Activated naive CD4-positive, alpha-beta T cell treated with anti-CD3 and anti-CD28 coated beads, Interleukin-2, amount 10 ng/mL, durations not matched to agents 7 days and 5 days (primary cell): Measurements from ENCODE around the gene PON1.

Experiments
- CTCF ChIA-PET: fragments of 350-600 bp; sonication (Branson Sonifier 250); formaldehyde crosslinking; loops from one replicate; lab custom pipeline; 2021; ENCODE audit warnings: antibody characterized with exemption; lab: Charles Lee
- DNase-seq: peaks from one replicate; pipeline ENCODE4 v3.0.0-alpha.2; 2020
- H3K27ac Mint-ChIP-seq: one replicate; pipeline ENCODE4 v1.8.0; 2021; ENCODE audit warnings: mild to moderate bottlenecking, moderate library complexity, mixed read lengths
- H3K27me3 Mint-ChIP-seq: one replicate; pipeline ENCODE4 v1.8.0; 2021; ENCODE audit warnings: mild to moderate bottlenecking, mixed read lengths
- H3K36me3 Mint-ChIP-seq: one replicate; pipeline ENCODE4 v1.8.0; 2021; ENCODE audit warnings: mixed read lengths
- H3K4me1 Mint-ChIP-seq: one replicate; pipeline ENCODE4 v1.8.0; 2021; ENCODE audit warnings: mixed read lengths
- H3K4me3 Mint-ChIP-seq: one replicate; pipeline ENCODE4 v1.8.0; 2021; ENCODE audit warnings: mild to moderate bottlenecking, moderate library complexity, mixed read lengths
- H3K9me3 Mint-ChIP-seq: one replicate; pipeline ENCODE4 v1.8.0; 2021; ENCODE audit warnings: mixed read lengths

The PON1 gene

DNA sequence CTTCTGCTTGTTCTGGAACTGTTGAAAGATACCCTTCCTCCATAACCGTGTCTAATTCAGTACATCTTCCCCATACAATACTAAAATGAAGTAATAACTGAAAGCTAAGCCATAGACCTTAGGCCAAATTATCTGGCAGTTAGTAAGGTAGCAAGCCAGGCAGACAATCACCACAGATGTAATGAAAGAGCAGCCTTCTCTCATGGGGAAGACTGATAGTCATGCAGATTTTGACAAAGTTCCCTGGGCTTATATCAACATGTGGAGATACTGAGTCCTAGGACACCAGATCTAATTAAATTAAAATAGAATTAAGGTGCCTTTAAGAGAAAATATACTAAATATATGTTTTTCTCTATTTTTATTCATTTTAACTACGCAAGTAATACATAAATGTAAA, 61.5 kb downstream of the PON1 start:
- CTCF ChIA-PET = no interaction called here
- Mint-ChIP-seq H3K27me3 (no peaks in the 10 kb centered on the region), H3K9me3 (no peaks in the 10 kb centered on the region), H3K4me1 (no peaks in the 10 kb centered on the region), H3K36me3 (no peaks in the 10 kb centered on the region), H3K4me3 (no peak overlapping the region), H3K27ac (no peak overlapping the region)
- DNase-seq = no peak

DNA sequence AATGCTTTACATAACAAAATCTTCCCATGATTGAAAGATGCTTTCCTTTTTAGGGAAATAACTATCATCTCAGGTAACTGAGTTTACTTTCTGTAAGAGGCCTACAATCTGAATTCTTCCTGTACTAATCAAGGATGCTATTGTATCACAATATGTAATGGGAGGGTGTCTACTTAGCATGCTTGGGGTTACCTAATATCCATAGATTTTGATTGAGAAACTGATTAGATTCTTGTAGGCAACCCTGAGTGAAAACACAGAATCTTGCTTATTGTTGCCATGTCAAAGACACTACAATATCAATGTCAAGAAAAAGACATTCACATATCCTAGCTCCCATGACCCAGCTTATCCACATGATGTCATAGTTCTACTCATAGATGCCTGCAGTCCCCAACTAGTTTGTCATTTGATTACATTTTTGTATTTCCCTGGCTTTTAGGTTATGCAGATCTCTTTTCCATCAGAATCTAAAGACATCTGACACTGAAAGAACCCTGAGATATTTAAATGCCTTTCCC, 62.4 kb downstream of the PON1 start:
- no peak overlapping the region for H3K27ac Mint-ChIP-seq
- CTCF ChIA-PET = no interaction called here
- no peak for DNase-seq
- no peaks in the 10 kb centered on the region for H3K9me3 Mint-ChIP-seq
- no peaks in the 10 kb centered on the region for H3K36me3 Mint-ChIP-seq
- H3K4me1 Mint-ChIP-seq = no peaks in the 10 kb centered on the region
- no peaks in the 10 kb centered on the region for H3K27me3 Mint-ChIP-seq
- no peak overlapping the region for H3K4me3 Mint-ChIP-seq

GRCh38 chr7:95255691-95256090, 68.6 kb downstream of the PON1 start:
- CTCF ChIA-PET = no interaction called here
- H3K4me1 Mint-ChIP-seq = no peaks in the 10 kb centered on the region
- H3K4me3 Mint-ChIP-seq = no peak overlapping the region
- no peaks in the 10 kb centered on the region for H3K27me3 Mint-ChIP-seq
- H3K27ac Mint-ChIP-seq = no peak overlapping the region
- no peaks in the 10 kb centered on the region for H3K36me3 Mint-ChIP-seq
- no peaks in the 10 kb centered on the region for H3K9me3 Mint-ChIP-seq
- no peak for DNase-seq

DNA sequence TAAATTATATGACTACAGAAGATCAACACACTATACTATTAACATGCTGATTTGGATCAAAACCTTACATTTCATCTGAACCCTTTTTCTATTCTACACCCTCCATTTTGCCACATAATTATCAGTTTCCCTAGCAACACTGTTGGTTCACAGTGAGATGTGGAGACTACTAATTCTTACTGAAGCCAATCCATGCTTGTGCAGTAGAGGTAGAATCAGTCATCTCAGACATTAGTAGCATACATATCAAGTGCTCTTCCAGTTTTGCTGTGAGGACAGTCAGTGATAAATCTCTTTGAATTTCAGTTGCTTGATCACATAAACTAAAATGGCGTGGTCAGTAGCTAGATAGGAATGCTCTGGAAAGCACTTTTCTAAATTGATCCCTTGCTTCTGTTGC, 70.3 kb downstream of the PON1 start:
- no peaks in the 10 kb centered on the region for H3K36me3 Mint-ChIP-seq
- no peak overlapping the region for H3K4me3 Mint-ChIP-seq
- H3K27ac Mint-ChIP-seq = no peak overlapping the region
- CTCF ChIA-PET = no interaction called here
- H3K9me3 Mint-ChIP-seq = no peaks in the 10 kb centered on the region
- H3K4me1 Mint-ChIP-seq = no peaks in the 10 kb centered on the region
- H3K27me3 Mint-ChIP-seq = no peaks in the 10 kb centered on the region
- DNase-seq = no peak

- peaks cover under 1% of the 10 kb centered on the region for H3K27me3 Mint-ChIP-seq
- no peaks in the 10 kb centered on the region for H3K9me3 Mint-ChIP-seq
- H3K27ac Mint-ChIP-seq = no peak overlapping the region
- no peaks in the 10 kb centered on the region for H3K4me1 Mint-ChIP-seq
- DNase-seq = no peak
- H3K4me3 Mint-ChIP-seq = no peak overlapping the region
- no peaks in the 10 kb centered on the region for H3K36me3 Mint-ChIP-seq
- CTCF ChIA-PET = no interaction called here
These were observed 72.4 kb downstream of the PON1 start for GRCh38 chr7:95251966-95252365.

GRCh38 chr7:95250571-95250970, 73.8 kb downstream of the PON1 start:
- no peaks in the 10 kb centered on the region for H3K36me3 Mint-ChIP-seq
- CTCF ChIA-PET = no interaction called here
- no peak overlapping the region for H3K27ac Mint-ChIP-seq
- H3K27me3 Mint-ChIP-seq = peaks cover 4% of the 10 kb centered on the region
- H3K4me3 Mint-ChIP-seq = no peak overlapping the region
- no peaks in the 10 kb centered on the region for H3K9me3 Mint-ChIP-seq
- H3K4me1 Mint-ChIP-seq = no peaks in the 10 kb centered on the region
- no peak for DNase-seq
